Loucy (cell line): ENCODE measurements around the gene GRIN2A.

ENCODE experiments used
- H2AFZ ChIP-seq: fragments of 200-600 bp; sonication (generic); 2 replicates; pipeline ENCODE4 v1.6.0; 2016; ENCODE audit warnings: antibody characterized with exemption, mild to moderate bottlenecking, low read length, moderate library complexity
- H3F3A ChIP-seq: fragments of 200-600 bp; 2 replicates; pipeline ENCODE4 v1.6.0; 2016; ENCODE audit warnings: antibody characterized with exemption, low read depth, mild to moderate bottlenecking
- H3K27me3 ChIP-seq: fragments of 200-600 bp; sonication (generic); 2 replicates; pipeline ENCODE4 v1.6.1; 2014; ENCODE audit warnings: low read length, mild to moderate bottlenecking; ENCODE audit not compliant: insufficient read depth, poor library complexity, severe bottlenecking
- H3K36me3 ChIP-seq: fragments of 200-600 bp; sonication (generic); 2 replicates; pipeline ENCODE4 v1.6.1; 2016; ENCODE audit warnings: low read length; ENCODE audit not compliant: insufficient read depth
- H3K4me1 ChIP-seq: fragments of 200-600 bp; sonication (generic); 2 replicates; pipeline ENCODE4 v1.5.1; 2014; ENCODE audit warnings: low read length, mild to moderate bottlenecking; ENCODE audit not compliant: insufficient read depth, poor library complexity, severe bottlenecking
- H3K4me2 ChIP-seq: fragments of 200-600 bp; sonication (generic); 2 replicates; pipeline ENCODE4 v1.6.0; 2014; ENCODE audit warnings: antibody characterized with exemption, low read length, low read depth, mild to moderate bottlenecking; ENCODE audit not compliant: poor library complexity, severe bottlenecking
- H3K4me3 ChIP-seq: fragments of 200-600 bp; sonication (generic); 2 replicates; pipeline ENCODE4 v1.5.1; 2014; ENCODE audit warnings: low read length, mild to moderate bottlenecking, mixed read lengths; ENCODE audit not compliant: poor library complexity, severe bottlenecking
- H3K79me2 ChIP-seq: fragments of 200-600 bp; sonication (generic); 2 replicates; pipeline ENCODE4 v1.6.1; 2014; ENCODE audit warnings: low read length; ENCODE audit not compliant: insufficient read depth
- H3K9ac ChIP-seq: fragments of 200-600 bp; sonication (generic); 2 replicates; pipeline ENCODE4 v1.6.0; 2014; ENCODE audit warnings: mild to moderate bottlenecking, low read depth, low read length, moderate library complexity; ENCODE audit not compliant: poor library complexity, severe bottlenecking
- H3K9me2 ChIP-seq: fragments of 200-600 bp; sonication (generic); replicated peaks from 2 replicates; pipeline ENCODE4 v1.6.1; 2016; ENCODE audit warnings: low read depth, low read length, mixed read lengths
- H3K9me3 ChIP-seq: fragments of 200-600 bp; sonication (generic); 2 replicates; pipeline ENCODE4 v1.6.1; 2014; ENCODE audit warnings: mild to moderate bottlenecking, antibody characterized with exemption, low read length, low read depth; ENCODE audit not compliant: insufficient read depth
- H4K20me1 ChIP-seq: fragments of 200-600 bp; sonication (generic); 2 replicates; pipeline ENCODE4 v1.6.0; 2014; ENCODE audit warnings: antibody characterized with exemption, low read length, mild to moderate bottlenecking; ENCODE audit not compliant: insufficient read depth, poor library complexity, severe bottlenecking
- CTCF ChIP-seq: fragments of 200-600 bp; sonication (generic); conservative IDR thresholded peaks from 2 replicates; pipeline ENCODE4 v1.5.1; 2014; ENCODE audit warnings: mild to moderate bottlenecking, antibody characterized with exemption, low read length
- EZH2phosphoT487 ChIP-seq: fragments of 200-600 bp; IDR thresholded peaks from 2 replicates; pipeline ENCODE4 v1.6.1; 2018; ENCODE audit warnings: antibody characterized with exemption, mild to moderate bottlenecking, moderate library complexity, borderline replicate concordance

Gene GRIN2A

GRCh38 chr16:9869776-9870175 lies 312.5 kb downstream of the GRIN2A start:
- no peak overlapping the region for H3K4me2 ChIP-seq
- no peaks in the 10 kb centered on the region for H3K27me3 ChIP-seq
- H3K9me3 ChIP-seq = no peaks in the 10 kb centered on the region

GRCh38 chr16:9868606-9869149 lies 313.6 kb downstream of the GRIN2A start:
- H3K4me1 ChIP-seq = no peaks in the 10 kb centered on the region
- no peaks in the 10 kb centered on the region for H3F3A ChIP-seq
- TF ChIP-seq CTCF (no peak), EZH2phosphoT487 (no peak)
- H3K4me3 ChIP-seq = no peak overlapping the region
- H4K20me1 ChIP-seq = no peaks in the 10 kb centered on the region
- H3K9me3 ChIP-seq = no peaks in the 10 kb centered on the region
- no peaks in the 10 kb centered on the region for H3K9me2 ChIP-seq
- no peak overlapping the region for H3K9ac ChIP-seq
- no peaks in the 10 kb centered on the region for H3K36me3 ChIP-seq
- H2AFZ ChIP-seq = no peak overlapping the region
- no peak overlapping the region for H3K4me2 ChIP-seq
- H3K79me2 ChIP-seq = no peaks in the 10 kb centered on the region
- no peaks in the 10 kb centered on the region for H3K27me3 ChIP-seq

More at GRCh38 chr16:9869776-9870175, 312.5 kb downstream of the GRIN2A start:
- no peak overlapping the region for H3K4me3 ChIP-seq
- H3K9ac ChIP-seq = no peak overlapping the region
- H3K79me2 ChIP-seq = no peaks in the 10 kb centered on the region
- H4K20me1 ChIP-seq = no peaks in the 10 kb centered on the region
- no peak overlapping the region for H2AFZ ChIP-seq
- no peaks in the 10 kb centered on the region for H3F3A ChIP-seq
- TF ChIP-seq EZH2phosphoT487 (no peak), CTCF (no peak)
- no peaks in the 10 kb centered on the region for H3K36me3 ChIP-seq
- H3K9me2 ChIP-seq = no peaks in the 10 kb centered on the region
- H3K4me1 ChIP-seq = no peaks in the 10 kb centered on the region

GRCh38 chr16:9867176-9867575 lies 315.1 kb downstream of the GRIN2A start:
- H3K79me2 ChIP-seq = no peaks in the 10 kb centered on the region
- no peaks in the 10 kb centered on the region for H3K9me3 ChIP-seq
- no peaks in the 10 kb centered on the region for H3K9me2 ChIP-seq
- no peaks in the 10 kb centered on the region for H3K27me3 ChIP-seq
- no peak overlapping the region for H3K4me3 ChIP-seq
- H2AFZ ChIP-seq = no peak overlapping the region
- H3F3A ChIP-seq = no peaks in the 10 kb centered on the region
- H3K4me2 ChIP-seq = no peak overlapping the region
- H3K4me1 ChIP-seq = no peaks in the 10 kb centered on the region
- H3K9ac ChIP-seq = no peak overlapping the region
- no peaks in the 10 kb centered on the region for H4K20me1 ChIP-seq
- TF ChIP-seq EZH2phosphoT487 (no peak), CTCF (no peak)
- no peaks in the 10 kb centered on the region for H3K36me3 ChIP-seq
